Thyroid gland (tissue), 4 donors: ENCODE results near the gene TFR2.

Experiments
- POLR2A ChIP-seq, 2 donors: fragments of 450-650 bp; IDR thresholded peaks; one replicate each; pipeline ENCODE4 v1.6.1; 2017; ENCODE audit warnings: antibody characterized with exemption in 2 of 2, mild to moderate bottlenecking in 2 of 2, moderate library complexity in 1 of 2
- TF ChIP-seq, protein P1 (sequence below), 6 experiments: fragments of 200-600 bp in 3 of 6; fragments of 450-650 bp in 3 of 6; sonication (generic) in 3 of 6; IDR thresholded peaks; one replicate each; pipeline ENCODE4 v1.5.1; 2016 to 2019; ENCODE audit warnings: antibody characterized with exemption in 6 of 6, mild to moderate bottlenecking in 2 of 6, inconsistent platforms in 1 of 6, moderate library complexity in 1 of 6

DNA sequence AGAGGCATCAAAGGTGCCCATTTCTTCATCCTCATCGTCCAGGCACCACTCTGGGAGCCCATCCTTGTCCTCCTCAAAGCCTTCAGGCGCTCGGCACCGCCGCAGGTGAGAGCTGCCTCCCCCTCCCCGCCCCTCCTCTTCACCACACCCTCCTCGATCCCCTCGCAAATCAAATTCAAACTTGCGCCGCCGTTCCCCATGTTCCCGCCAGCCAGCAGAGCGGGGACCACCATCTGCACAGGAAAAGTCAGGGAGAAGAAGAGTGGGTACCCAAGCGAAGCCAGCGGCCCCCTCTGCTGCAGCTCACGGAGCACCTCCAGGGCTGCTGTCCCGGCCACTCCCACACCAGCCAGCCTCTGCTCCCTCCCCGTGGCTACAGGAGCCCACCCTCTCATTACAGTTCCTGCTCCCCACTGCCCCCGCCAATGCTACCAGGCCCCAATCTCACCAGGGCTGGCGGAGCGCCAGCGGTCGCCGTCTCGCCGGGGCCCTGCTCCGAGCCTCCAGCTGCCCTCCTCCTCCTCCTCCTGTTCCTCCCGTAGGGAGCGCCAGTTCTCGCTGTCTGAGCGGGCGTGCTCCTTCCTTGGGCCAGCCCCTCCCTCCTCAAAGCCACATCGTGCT lies 45.0 kb upstream of the TFR2 start:
- TF ChIP-seq, protein P1, sequence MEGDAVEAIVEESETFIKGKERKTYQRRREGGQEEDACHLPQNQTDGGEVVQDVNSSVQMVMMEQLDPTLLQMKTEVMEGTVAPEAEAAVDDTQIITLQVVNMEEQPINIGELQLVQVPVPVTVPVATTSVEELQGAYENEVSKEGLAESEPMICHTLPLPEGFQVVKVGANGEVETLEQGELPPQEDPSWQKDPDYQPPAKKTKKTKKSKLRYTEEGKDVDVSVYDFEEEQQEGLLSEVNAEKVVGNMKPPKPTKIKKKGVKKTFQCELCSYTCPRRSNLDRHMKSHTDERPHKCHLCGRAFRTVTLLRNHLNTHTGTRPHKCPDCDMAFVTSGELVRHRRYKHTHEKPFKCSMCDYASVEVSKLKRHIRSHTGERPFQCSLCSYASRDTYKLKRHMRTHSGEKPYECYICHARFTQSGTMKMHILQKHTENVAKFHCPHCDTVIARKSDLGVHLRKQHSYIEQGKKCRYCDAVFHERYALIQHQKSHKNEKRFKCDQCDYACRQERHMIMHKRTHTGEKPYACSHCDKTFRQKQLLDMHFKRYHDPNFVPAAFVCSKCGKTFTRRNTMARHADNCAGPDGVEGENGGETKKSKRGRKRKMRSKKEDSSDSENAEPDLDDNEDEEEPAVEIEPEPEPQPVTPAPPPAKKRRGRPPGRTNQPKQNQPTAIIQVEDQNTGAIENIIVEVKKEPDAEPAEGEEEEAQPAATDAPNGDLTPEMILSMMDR (IDR thresholded peaks at IDR 0.05) = no peak
- TF ChIP-seq POLR2A (IDR thresholded peaks at IDR 0.05) = no peak
